ENCODE measurements around the gene SLX4IP.

DNA sequence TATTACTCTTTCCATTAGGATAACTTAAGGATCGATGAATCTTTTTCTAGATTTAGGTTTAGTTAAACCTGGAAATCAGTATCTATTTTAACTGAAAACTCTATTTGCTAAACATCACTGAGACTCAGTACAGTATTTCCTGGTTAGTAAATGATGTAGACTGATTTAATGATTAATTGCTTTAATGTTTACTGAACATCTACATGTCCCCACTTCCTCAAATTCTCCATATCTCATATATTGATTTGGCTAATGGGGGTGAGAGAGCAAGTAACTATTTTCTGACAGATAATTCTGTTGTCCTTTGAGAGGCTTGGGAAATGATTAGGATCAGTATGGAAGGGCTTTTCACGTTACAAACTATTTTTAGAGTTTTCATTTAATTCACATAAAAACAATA, 11.4 kb upstream of the SLX4IP start:
- TF ChIP-seq CTCF (conservative IDR thresholded peaks at IDR 0.05 in 1 of 2, IDR thresholded peaks at IDR 0.05 in 1 of 2; ENCODE audit: low read depth in 1 of 2, low read length in 2 of 2) = no peak
- TF ChIP-seq EZH2 (IDR thresholded peaks at IDR 0.05; ENCODE audit: low read length, missing control alignments) = no peak
